GM12874 (cell line): ENCODE measurements around the gene PPP1R18.

ENCODE experiments used
- CTCF ChIP-seq: IDR thresholded peaks from 2 replicates; pipeline ENCODE4 v1.5.1; 2011; ENCODE audit warnings: low read depth, mild to moderate bottlenecking, control low read depth, low read length, moderate library complexity; ENCODE audit not compliant: insufficient read depth

Gene PPP1R18

GRCh38 chr6:30726506-30727413 is 40.3 kb upstream of the PPP1R18 start:
- TF ChIP-seq CTCF: no peak

GRCh38 chr6:30725713-30726505 is 39.5 kb upstream of the PPP1R18 start:
- TF ChIP-seq CTCF: no peak

GRCh38 chr6:30724906-30725667 is 38.6 kb upstream of the PPP1R18 start:
- no peak for TF ChIP-seq CTCF

GRCh38 chr6:30722280-30723112 is 36.1 kb upstream of the PPP1R18 start:
- TF ChIP-seq CTCF: peak; percentile 86

- TF ChIP-seq CTCF: peak; percentile 45
These were observed 35.0 kb upstream of the PPP1R18 start for GRCh38 chr6:30721198-30722024.

GRCh38 chr6:30720738-30721197 is 34.3 kb upstream of the PPP1R18 start:
- no peak for TF ChIP-seq CTCF
